SJSA1 (cell line): ENCODE measurements around the gene ISY1. TPM values are rescaled to one million over a fixed set of nuclear protein-coding genes. Genes with fewer than 3 reads are reported as not detected.
"Not testable (repeated sequence)": the region's sequence is repeated elsewhere in the genome, so short reads cannot be mapped to it uniquely, and the experiment has no call there.

Experiments
- DNase-seq, 2 experiments: peaks; one replicate each; pipeline ENCODE4 v3.0.0-alpha.2; 2015 to 2020; ENCODE audit warnings: low spot score in 2 of 2, low read depth in 1 of 2
- H3K27ac ChIP-seq: fragments of 250-450 bp; sonication (Bioruptor Pico); 2 replicates; pipeline ENCODE4 v1.5.1; 2020; ENCODE audit warnings: mild to moderate bottlenecking, moderate library complexity
- H3K27me3 ChIP-seq: fragments of 250-450 bp; sonication (Bioruptor Pico); replicated peaks from 2 replicates; pipeline ENCODE4 v1.5.1; 2020; ENCODE audit warnings: mild to moderate bottlenecking, moderate library complexity
- H3K36me3 ChIP-seq: fragments of 250-450 bp; sonication (Bioruptor Pico); 2 replicates; pipeline ENCODE4 v1.5.1; 2020; ENCODE audit warnings: mild to moderate bottlenecking
- H3K4me1 ChIP-seq: fragments of 250-450 bp; sonication (Bioruptor Pico); replicated peaks from 2 replicates; pipeline ENCODE4 v1.6.1; 2021; ENCODE audit warnings: mild to moderate bottlenecking
- H3K4me3 ChIP-seq: fragments of 250-450 bp; sonication (Bioruptor Pico); 2 replicates; pipeline ENCODE4 v1.5.1; 2020; ENCODE audit warnings: mild to moderate bottlenecking
- H3K9me3 ChIP-seq: fragments of 250-450 bp; sonication (Bioruptor Pico); replicated peaks from 2 replicates; pipeline ENCODE4 v1.5.1; 2020; ENCODE audit warnings: mild to moderate bottlenecking
- total RNA-seq: library from RNA; depleted of rRNA; stranded (reverse); fragments of >200 nt; shearing (Covaris generic); gene quantifications from 2 replicates; pipeline ENCODE4 v1.2.3, GENCODE V29; 2014

ISY1 gene
- total RNA-seq, 1 experiment from 2014 or later, result 40.5 TPM

DNA sequence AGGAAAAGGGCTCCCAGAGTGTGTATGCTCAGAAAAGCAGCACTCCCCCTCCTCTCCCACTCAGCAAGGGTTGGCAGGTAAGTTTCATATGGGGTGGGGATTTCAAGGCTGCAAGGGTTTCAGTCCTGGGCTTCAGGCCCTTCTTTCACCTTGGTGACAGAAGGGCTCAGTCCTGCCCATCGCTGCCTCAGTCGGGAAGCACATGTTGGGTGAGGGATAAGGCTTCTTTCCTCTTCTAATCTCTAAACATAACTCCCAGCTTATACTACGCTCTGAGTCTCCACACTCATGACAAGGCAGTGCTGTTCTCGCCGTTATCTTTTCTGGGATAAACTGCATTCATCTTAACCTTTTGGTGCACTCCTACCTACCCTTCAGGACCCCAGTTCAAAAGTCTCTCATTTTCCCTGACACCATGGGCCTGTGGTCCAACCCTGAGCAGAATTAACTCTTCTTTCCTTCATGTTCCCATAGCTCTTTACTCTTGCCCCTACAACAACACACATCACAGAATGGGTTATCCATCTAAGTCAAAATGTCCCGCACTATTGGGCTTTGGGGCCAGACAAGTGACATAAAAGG lies 56.3 kb downstream of the ISY1 start:
- DNase-seq, result no peak
- H3K9me3 ChIP-seq, result no peaks in the 10 kb centered on the region
- H3K27ac ChIP-seq, result no peak overlapping the region
- H3K27me3 ChIP-seq, result no peaks in the 10 kb centered on the region
- no peaks in the 10 kb centered on the region; the same call in 1 of the 2 replicates for H3K36me3 ChIP-seq
- H3K4me1 ChIP-seq, result no peaks in the 10 kb centered on the region
- H3K4me3 ChIP-seq, result no peak overlapping the region

DNA sequence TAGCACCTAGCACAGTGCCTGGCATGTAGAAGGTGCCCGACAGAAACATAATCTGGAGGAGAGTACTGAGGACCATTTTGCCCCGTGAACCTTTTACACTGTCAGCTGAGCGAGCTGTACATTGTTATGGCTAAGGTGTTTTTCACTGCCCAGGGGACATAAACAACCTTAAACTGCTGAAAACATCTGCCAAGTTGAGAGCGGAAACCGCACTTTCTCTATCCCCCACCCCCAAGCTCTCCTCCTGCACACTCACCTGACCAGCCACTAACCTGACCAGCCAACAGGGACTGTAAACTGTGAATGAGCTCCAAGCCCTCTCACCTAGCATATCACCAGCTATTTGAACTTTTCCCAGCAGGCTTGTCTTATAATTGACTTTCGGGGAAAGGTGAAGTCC lies 56.8 kb downstream of the ISY1 start:
- Histone ChIP-seq H3K4me3 (no peak overlapping the region), H3K4me1 (no peaks in the 10 kb centered on the region), H3K27ac (no peak overlapping the region), H3K9me3 (no peaks in the 10 kb centered on the region), H3K27me3 (no peaks in the 10 kb centered on the region), H3K36me3 (no peaks in the 10 kb centered on the region; the same call in 1 of the 2 replicates)
- no peak for DNase-seq

DNA sequence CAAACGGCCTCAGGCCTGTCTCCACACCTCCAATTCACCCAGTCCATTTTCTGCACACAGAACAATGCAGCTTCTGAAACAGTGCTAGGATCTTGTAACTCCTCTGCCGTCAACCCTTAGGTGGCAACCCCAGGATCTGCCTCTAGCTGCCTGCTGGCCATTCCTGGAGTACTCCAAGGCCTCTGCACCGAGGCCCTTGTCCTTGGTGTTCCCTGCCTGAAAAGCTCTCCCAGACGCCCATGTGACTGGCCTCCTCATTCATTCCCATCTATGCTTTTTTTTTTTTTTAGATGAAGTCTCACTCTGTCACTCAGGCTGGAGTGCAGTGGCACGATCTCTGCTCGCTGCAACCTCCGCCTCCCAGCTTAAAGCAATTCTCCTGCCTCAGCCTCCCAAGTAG lies 57.6 kb downstream of the ISY1 start:
- Histone ChIP-seq H3K4me3 (no peak overlapping the region), H3K4me1 (no peaks in the 10 kb centered on the region), H3K36me3 (no peaks in the 10 kb centered on the region; the same call in 1 of the 2 replicates), H3K27me3 (no peaks in the 10 kb centered on the region), H3K9me3 (no peaks in the 10 kb centered on the region), H3K27ac (no peak overlapping the region)
- DNase-seq, result no peak

DNA sequence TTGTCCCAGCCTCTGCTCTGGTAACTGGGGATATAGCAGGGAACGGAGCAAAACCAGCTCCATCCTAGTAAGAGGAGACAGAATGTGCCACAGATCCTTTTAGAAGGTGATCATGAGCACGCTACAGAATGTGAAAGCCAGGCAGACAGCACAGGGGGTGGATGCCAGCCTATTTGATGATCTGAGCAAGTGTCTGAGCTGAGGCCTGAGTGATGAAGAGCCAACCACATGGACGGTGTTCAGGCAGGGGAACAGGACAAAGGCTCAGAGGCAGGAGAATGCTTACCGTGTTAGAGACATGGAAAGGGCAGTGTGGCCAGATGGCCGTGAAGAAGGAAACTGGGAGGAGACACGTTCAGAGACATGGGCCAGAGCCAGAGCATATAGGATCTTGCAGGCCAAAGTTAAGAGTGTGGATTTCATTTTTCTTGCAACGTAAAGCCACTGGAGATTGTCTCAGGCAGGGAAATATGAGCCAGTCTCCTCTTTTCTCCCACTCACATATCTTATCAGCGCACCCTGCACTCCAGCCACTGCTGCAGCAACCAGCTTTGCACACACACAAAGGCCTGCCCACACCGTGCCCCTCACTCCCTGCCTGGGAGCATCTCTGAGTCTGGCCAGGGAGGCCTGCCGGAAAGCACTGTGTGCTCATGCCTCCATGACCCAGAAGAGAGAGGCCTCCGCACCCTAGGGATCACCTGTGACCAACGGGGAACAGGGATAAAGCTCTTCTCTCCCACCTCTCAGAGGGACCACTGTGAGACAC lies 59.3 kb downstream of the ISY1 start:
- Histone ChIP-seq H3K27me3 (no peaks in the 10 kb centered on the region), H3K4me3 (no peak overlapping the region), H3K27ac (no peak overlapping the region), H3K36me3 (no peaks in the 10 kb centered on the region), H3K9me3 (no peaks in the 10 kb centered on the region), H3K4me1 (no peaks in the 10 kb centered on the region)
- DNase-seq, result no peak

DNA sequence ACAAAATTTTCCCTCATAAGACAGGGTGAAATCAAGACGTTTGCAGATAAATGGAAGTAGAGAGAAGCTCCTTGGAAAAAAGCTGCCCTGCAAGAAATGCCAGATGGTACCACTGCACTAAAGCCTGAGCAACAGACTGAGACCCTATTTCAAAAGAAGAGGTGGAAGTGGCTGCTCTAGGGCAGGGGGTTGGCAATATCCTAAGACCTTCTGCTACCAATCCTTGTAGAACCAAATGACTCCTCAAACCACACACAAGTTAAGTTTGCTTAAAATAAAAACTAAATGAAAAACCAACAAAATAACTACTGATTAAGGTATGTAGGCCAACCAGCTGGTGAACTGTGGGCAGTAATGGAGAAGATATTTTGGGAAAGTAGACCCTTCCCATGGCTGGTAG lies 60.6 kb downstream of the ISY1 start:
- no peak overlapping the region for H3K4me3 ChIP-seq
- H3K4me1 ChIP-seq, result no peaks in the 10 kb centered on the region
- H3K9me3 ChIP-seq, result no peaks in the 10 kb centered on the region
- no peaks in the 10 kb centered on the region for H3K27me3 ChIP-seq
- DNase-seq, result no peak
- H3K36me3 ChIP-seq, result no peaks in the 10 kb centered on the region
- no peak overlapping the region for H3K27ac ChIP-seq

DNA sequence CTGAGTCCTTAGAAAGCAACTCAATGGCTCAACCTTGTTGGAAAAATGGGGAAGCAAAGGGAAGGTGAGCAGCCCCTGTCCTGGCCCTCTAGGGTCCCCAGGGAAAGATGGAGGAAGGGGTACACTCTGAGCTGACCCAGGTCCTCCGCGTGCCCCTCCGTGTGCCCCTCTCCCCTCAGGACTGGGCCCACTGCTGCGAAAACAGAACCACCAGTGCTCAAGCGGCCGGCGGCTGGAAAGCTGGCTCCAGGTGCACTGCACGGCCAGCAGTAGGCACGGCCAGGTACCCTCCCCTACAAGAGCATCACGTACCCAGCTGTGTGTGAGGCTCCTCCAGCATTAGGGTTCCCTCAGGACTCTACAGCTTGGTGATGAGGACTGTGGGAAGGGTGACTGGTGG lies 65.6 kb downstream of the ISY1 start:
- no peaks in the 10 kb centered on the region for H3K9me3 ChIP-seq
- H3K36me3 ChIP-seq, result peaks cover 12% of the 10 kb centered on the region
- no peak overlapping the region for H3K27ac ChIP-seq
- no peaks in the 10 kb centered on the region for H3K27me3 ChIP-seq
- no peaks in the 10 kb centered on the region for H3K4me1 ChIP-seq
- no peak for DNase-seq
- no peak overlapping the region for H3K4me3 ChIP-seq

DNA sequence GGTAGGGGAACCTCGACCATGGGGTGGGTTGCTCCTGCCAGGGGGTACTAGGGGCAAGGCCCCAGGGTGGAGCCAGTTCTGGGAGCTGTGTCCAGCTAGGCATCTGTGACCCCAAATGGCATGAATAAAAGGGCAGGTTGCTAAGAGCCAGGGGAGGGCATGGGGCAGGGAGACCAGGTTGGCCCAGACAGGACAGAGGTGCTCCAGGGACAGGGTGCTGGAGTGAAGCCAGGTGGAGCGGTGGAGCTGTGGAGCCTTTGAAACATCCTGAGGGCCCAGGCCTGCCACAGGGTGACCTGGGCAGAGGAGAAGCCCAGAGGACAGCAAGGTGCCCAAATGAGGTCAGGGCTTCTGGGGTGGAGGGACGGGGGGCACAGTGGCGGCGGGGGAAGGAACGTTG lies 72.6 kb downstream of the ISY1 start:
- not testable (repeated sequence) for DNase-seq, H3K4me1 ChIP-seq, H3K27me3 ChIP-seq, H3K4me3 ChIP-seq, H3K36me3 ChIP-seq, H3K9me3 ChIP-seq, H3K27ac ChIP-seq

DNA sequence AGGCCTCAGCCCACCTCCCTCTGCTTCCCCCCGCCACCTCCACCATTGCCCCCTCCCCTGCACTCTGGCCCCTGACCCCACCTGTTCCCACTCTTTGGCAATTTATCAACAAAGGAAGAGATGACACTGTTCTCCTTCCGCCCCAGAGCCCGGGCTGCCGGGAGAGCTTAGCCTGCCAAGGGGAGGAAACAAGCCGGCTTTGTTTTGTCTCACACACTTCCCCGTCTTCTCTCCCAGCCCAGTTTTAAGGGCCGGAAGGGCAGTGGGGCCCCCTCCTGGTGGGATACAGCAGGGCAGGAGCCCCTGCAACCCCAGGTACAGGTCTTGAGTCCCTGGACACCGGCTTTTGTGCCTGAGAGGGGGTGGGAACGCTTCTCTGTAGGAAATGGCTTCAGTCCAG lies 73.0 kb downstream of the ISY1 start:
- H3K27ac ChIP-seq, DNase-seq: not testable (repeated sequence)

DNA sequence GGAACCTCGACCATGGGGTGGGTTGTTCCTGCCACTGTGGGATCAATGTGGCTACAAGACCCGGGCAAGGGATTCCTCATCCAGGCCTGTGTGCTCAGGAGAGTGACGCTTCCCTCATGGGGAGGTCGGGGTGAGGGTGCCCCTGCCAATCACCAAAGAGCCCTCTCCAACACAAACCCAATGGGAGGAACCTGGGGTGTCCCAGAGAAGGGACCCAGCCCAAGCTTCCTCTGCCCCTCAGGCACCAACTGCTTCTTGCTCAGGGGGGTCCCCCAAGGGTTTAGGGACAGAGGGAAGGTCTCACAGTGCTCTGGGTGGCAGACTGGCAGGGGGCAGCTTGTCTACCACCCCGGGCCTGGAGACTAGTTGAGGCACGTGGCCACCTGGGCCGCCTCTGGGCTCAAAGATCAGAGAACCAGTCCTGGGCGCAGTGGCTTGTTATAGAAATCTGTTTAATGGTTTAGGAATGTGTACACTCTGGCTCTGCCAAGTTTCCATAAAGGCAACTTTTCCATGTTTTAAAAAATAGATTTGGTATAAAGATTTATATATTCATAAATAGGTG lies 73.6 kb downstream of the ISY1 start:
- Histone ChIP-seq H3K27ac (no peak overlapping the region), H3K4me1 (no peaks in the 10 kb centered on the region), H3K4me3 (no peak overlapping the region), H3K36me3 (peaks cover 6% of the 10 kb centered on the region), H3K27me3 (no peaks in the 10 kb centered on the region), H3K9me3 (no peaks in the 10 kb centered on the region)
- no peak for DNase-seq

More for the DNA sequence above, 73.0 kb downstream of the ISY1 start:
- not testable (repeated sequence) for H3K9me3 ChIP-seq, H3K36me3 ChIP-seq, H3K4me3 ChIP-seq, H3K4me1 ChIP-seq, H3K27me3 ChIP-seq

DNA sequence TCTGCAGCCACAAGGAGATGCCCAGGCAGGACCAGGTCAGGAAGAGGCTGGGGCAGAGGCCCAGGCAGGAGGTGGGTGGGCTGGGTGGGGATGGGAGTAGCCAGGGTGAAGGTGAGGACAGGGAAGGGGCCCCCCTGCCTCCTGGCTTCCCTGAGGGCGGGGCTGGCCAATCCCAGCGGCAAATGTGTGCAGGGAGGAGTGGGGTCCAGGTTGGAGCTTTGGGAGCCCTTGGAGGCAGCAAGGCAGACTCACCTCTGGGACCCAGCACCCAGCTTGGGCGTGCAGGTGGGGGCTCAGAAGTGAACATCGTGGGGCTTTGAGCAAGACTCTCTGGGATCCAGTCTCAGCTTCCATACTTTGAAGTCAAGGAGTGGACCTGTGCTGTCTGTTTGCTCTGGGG lies 75.0 kb downstream of the ISY1 start:
- Histone ChIP-seq H3K27ac (no peak overlapping the region), H3K27me3 (no peaks in the 10 kb centered on the region), H3K4me1 (no peaks in the 10 kb centered on the region), H3K36me3 (no peaks in the 10 kb centered on the region), H3K4me3 (no peak overlapping the region), H3K9me3 (no peaks in the 10 kb centered on the region)
- no peak for DNase-seq

DNA sequence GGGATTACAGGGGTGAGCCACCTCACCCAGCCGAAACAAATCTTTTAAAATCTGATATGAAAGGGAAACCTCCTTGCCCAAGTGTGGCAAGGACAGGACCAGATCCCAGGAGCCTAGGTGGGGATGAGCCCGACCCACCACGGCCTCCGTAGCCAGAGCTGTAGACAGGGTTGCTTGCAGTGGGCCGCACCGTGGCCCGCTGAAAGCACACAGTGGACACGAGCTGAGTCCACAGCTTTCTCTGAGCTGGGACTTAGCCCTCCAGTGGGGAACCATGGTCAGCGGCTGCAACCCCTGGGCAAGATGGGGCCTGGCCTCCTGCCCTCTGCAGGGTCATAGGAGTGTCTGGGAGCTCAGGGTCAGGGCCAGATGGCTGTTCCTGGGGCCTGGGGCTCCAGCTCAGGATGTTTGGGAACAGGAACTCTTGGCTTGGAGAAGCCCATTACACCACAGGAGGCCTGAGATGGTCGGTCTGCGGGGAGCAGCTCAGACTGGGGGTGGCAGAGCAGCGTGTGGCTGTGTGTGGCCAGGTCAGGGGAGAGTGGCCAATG lies 75.6 kb downstream of the ISY1 start:
- Histone ChIP-seq H3K4me1 (no peaks in the 10 kb centered on the region), H3K4me3 (no peak overlapping the region), H3K36me3 (no peaks in the 10 kb centered on the region), H3K27ac (no peak overlapping the region), H3K9me3 (no peaks in the 10 kb centered on the region), H3K27me3 (no peaks in the 10 kb centered on the region)
- DNase-seq, result no peak

DNA sequence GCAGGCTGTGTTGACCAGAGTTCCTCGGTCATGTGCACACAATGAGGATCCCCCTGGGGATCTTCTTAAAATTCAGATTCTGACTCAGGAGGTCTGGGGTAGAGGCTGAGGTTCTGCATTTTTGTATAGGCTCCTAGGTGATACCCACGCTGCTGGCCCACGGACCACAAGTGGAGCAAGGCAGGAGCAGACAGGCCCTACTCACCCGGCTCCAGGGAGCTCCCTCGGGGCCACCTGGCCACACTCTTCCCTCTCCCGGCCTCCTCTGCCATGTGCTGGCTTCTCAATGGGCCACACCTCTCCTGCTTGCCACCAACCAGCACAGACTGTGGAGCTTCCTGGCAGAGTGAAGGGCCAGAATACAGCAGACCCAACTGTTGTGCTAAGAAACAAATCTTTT lies 76.4 kb downstream of the ISY1 start:
- no peak for DNase-seq
- H3K4me3 ChIP-seq, result no peak overlapping the region
- H3K27ac ChIP-seq, result no peak overlapping the region
- H3K9me3 ChIP-seq, result no peaks in the 10 kb centered on the region
- H3K27me3 ChIP-seq, result no peaks in the 10 kb centered on the region
- no peaks in the 10 kb centered on the region for H3K4me1 ChIP-seq
- no peaks in the 10 kb centered on the region for H3K36me3 ChIP-seq

DNA sequence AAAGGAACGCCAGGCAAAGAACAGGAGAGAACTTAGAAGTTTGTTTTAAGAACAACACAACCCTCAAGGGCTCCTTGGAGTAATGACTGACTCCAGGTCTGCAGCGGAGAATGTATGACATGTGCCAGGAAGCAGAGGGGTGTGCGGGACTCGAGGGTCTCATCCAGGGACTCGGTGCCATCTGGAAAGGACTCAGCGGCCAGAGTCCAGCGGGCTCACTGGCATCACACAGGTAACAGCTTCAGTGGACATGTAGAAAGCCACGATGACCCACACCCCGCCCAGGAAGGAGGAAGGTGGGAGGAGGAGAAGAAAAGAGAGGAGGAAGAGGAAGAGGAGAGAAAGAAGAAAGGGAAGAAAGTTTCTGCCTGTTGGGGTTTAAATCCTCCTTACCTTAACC lies 78.8 kb downstream of the ISY1 start:
- H3K27me3 ChIP-seq, result no peaks in the 10 kb centered on the region
- no peaks in the 10 kb centered on the region for H3K36me3 ChIP-seq
- H3K4me3 ChIP-seq, result no peak overlapping the region
- no peak overlapping the region for H3K27ac ChIP-seq
- H3K4me1 ChIP-seq, result peaks cover 4% of the 10 kb centered on the region; the same call in 1 of the 2 replicates
- no peaks in the 10 kb centered on the region for H3K9me3 ChIP-seq
- no peak for DNase-seq

DNA sequence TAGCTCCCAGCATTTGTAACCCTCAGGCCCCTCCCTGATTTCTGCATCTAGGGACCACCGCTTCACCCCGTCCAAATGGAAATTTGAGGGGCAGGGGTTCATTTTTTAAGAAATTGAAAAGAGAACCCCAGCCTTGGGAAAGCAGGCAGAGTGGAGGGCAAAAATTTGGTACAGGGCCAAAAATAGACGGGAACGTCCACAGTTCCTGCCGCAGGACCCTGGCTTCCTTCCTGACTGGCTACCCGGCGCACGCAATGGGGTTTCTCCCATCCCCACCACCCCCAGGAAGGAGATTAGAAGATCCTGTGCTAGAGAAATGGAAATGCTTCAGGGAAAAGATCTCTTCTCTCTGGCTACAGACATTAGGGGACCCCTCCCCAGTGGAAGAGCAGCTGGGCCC lies 79.4 kb downstream of the ISY1 start:
- Histone ChIP-seq H3K4me3 (no peak overlapping the region), H3K9me3 (no peaks in the 10 kb centered on the region), H3K27me3 (no peaks in the 10 kb centered on the region), H3K27ac (no peak overlapping the region), H3K4me1 (peaks cover 7% of the 10 kb centered on the region; the same call in 1 of the 2 replicates), H3K36me3 (no peaks in the 10 kb centered on the region)
- no peak for DNase-seq
